HG03432 (cell line): ENCODE data around the gene ZFAND3.

Source experiments
- ATAC-seq: cut with Tn5 transposase; IDR thresholded peaks from one replicate; pipeline ENCODE4 v1.9.1; 2021; ENCODE audit warnings: mild to moderate bottlenecking, moderate library complexity; ENCODE audit not compliant: unreplicated experiment

Gene ZFAND3

GRCh38 chr6:37826188-37826587 is 6.7 kb downstream of the ZFAND3 start:
- no peak for ATAC-seq

- ATAC-seq, result no peak
Observed at GRCh38 chr6:37826993-37827392, 7.5 kb downstream of the ZFAND3 start.

DNA sequence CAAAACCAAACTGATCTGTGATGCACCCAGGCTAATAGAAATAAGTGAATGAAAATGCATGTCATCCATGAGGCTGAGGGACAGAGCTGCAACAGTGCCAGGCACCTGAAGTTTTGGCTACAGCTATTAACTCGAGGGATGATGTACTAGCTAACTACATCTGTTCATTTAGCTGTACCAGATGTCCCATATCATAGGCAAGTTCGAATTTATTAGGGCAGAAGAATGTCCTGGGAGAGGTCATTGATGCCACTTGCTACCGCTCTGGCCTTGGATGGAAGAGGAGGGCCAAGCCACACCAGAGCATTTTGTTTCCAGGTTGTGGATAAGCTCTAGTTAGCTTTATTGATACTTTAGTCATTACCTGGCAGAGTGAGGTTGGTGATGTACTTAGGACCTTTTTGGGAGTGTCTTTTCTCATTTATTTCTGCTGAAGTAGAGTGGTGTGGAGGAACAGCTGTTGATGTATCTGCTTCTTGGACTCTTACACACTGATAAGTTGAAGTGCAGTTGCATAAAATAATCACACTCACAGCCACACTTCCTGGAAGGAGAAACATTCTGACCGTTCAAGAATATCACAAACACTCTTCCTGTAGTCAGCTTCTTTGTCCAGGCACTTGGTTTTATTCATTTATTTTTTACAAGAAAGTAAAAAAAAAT is 8.2 kb downstream of the ZFAND3 start:
- no peak for ATAC-seq

DNA sequence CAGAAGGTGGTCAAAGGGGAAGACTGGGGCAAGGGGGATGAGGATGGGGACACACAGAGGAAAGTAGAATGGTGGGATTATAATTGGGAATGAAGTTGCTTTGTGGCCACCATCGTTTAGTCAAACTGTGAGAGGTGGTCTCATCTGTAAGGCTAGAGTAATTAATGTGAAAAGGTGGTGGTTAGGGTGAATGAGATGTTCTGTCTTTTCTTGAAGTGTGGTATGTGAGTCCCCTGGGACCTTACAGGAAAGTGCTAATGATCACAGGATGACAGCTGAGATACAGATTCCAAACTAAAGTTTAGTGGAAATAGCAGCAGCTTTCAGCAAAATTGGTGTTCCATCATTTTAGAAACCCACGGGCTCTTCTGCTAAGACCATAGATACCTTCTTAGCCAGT is 10.7 kb downstream of the ZFAND3 start:
- ATAC-seq, result peak; percentile 59

DNA sequence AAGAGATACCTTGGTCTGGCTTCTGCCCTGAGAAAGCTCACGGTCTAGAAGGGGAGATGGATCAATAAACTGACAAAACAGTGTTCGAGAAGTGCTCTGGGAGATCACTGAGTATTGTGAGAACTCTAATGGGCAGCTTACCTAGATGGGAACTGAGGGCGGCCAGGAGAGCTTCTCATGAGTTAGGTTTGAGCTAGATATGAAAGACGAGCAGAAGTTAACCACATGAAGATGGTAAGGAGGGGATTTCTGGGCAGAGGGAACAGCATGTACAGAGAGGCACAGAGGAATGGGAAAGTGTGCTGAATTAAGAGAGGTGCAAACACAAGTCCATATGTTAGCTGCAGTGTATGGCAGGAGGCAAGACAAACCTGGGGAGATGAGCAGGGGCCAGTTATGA is 11.9 kb downstream of the ZFAND3 start:
- ATAC-seq, result no peak

DNA sequence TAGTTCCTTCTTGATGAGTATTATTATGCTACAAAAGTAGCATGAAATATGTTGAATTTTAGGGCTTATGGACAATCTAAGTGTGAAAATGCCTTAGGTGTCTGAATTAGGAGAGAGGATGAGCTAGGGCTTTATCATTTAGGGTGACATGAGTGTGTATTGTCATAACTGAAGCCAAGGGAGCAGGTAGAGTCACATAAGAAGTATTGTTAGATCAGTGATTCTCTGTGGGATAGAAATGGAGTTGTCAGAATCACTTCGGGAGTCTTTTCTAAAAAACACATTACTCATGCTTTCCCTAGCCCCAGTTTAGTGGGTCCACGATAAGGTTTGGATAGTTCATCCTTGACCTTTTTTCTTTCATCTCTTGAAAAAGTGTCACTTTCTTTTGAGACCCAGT is 16.4 kb downstream of the ZFAND3 start:
- ATAC-seq, result no peak

GRCh38 chr6:37838219-37838921 is 18.8 kb downstream of the ZFAND3 start:
- ATAC-seq, result no peak

DNA sequence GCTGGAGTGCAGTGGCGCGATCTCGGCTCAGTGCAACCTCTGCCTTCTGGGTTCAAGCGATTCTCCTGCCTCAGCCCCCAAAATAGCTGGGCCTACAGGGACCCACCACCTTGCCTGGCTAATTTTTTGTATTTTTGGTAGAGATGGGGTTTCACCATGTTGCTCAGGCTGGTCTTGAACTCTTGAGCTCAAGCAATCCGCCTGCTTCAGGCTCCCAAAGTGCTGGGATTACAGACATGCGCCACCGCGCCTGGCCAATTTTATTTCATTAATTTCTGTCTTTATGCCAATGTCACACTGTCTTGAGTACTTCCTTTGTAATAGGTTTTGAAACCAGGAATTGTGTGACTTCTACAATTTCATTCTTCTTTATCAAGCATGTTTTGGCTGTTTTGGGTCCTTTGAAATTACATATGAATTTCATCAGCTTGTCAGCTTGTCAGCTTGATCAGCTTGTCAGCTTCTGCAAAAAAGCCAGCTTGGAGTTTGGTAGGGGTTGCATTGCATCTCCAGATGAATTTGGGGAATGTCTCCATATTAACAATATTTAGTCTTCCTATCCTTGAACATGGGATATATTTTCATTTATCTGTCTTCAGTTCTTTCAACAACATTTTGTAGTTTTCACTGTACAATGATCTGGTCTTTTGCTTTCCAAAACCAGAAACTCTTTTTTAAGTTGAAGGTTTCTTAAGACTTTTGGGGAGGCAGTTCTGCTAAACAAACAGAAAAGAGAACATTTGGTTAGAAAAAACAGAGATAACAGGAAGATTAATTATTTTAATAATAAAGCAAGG is 20.8 kb downstream of the ZFAND3 start:
- no peak for ATAC-seq

DNA sequence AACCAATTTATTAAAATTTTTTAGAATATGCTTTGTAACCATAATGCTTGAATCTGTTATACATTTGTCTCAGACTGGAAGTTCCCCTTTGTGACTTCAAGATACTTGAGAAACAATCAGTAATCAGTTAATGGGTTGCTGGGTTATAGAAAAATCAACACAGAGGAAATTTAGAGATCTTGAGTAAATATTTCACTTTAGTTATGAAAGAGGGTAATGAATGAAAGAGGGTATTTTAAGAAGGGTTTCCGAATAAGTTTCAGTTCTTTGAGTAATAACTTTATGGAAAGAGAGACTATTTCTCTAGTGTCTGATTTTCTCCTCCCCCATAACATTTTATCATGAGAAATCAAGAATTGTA is 21.4 kb downstream of the ZFAND3 start:
- no peak for ATAC-seq

DNA sequence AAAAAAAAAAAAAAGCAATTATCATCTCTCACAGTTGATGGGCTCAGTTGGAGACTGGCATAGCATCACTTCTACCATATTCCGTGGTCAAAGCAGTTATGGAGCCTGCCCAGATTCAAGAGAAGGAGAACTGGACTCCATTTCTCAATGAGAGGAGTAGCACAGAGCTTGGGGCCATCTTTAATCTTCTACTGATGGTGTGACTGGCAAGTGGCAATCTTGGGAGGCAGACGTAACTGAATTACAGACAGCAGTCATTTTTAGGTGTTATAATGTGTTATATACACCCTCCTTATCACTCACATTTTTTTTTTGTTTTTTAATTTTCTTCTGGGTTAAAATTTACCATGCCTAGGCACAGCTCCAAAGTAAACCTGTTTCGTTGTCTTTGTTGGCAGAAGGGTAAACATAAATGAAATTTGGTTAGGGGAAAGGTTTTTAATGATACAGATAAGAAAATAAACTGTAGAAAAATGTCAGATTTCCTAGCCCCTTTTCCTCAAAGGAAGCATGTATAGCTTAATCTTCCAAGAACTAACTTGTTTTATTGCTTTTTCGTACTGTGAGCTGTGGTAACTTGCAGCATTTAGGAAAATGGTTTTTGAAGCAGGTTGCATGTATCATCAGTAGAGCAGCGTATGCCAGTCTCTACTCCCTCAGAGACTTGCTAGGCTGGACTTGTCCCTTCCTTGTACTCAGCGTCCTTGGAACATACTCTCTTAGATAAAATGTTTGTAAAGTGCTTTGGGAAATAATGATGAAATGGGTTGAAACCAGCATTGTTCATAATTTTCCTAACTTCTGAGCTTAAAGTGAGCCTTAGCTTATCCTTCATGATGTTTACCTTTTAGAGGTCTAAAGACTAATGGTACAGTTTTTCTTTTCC is 25.7 kb downstream of the ZFAND3 start:
- no peak for ATAC-seq

DNA sequence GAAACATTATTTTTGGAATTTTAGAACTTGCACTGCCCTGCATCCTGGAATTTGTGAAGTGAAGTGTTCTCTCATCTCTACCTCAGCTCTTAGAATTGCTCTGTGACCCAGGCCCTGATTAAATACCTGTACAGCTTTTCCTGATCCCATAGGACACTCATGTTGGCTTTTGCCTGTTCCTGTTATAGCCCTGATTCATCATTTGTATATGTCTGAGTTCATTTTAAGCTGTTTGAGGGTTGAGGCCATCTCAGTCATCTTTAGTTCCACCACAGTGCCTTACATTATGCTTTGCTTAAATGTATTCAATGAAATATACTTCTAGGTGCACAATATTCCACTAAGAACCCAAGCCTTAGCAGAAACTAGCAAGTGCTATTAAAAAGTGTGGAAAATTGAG is 26.4 kb downstream of the ZFAND3 start:
- no peak for ATAC-seq

DNA sequence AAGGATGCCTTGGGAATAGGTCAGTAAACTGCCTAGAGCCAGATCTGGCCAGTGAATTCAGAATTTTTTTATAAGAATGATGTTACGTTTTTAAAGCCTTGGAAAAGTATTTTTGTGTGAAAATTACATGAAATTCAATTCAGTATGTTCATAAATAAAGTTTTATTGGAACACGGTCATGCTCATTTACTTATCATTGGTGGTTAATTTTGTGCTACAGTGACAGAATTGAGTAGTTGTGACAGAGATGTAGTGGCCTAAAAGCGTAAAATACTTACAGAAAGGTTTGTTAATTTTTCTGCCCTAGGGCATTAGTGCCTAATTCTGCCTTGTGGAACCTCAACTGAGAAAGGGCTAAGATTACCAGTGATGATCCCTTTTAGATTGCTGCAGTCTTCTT is 28.2 kb downstream of the ZFAND3 start:
- no peak for ATAC-seq

GRCh38 chr6:37848371-37848770 is 28.8 kb downstream of the ZFAND3 start:
- no peak for ATAC-seq

DNA sequence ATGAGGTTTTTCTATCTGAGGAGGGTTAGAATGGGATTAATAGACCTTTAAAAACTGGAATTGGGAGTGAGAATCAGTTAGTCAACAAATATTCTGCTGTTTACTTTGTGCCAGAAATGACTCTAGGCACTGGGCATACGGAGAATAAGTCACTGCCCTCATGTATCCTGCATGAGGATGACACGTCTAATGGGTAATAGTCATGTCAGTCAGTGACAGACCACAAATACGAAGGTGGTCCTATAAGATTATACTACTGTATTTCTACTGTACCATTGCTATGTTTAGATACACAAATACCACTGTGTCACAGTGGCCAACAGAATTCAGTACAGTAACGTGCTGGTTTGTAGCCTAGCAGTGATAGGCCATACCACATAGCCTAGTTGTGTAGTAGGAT is 30.7 kb downstream of the ZFAND3 start:
- no peak for ATAC-seq

DNA sequence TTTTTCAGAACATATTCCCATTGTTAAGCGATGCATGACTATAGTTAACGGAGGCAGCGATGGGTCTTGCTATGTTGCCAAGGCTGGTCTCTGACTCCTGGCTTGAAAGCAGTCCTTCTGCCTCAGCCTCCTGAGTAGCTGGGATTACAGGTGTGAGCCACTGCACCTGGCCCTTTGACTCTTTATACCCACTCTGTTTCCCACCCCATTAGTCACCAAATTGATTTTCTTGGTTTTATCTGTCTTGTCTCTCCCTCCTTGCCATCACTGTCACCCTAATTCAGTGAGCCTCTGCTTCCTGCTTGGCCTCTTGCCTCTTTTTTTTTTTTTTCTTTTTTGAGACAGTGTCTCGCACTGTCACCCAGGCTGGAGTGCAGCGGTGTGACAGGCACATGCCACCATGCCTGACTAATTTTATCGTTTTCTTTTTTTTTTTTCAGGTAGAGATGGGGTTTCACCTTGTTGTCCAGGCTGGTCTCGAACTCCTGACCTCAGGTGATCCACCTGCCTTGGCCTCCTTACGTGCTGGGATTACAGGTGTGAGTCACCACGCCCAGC is 31.3 kb downstream of the ZFAND3 start:
- no peak for ATAC-seq

GRCh38 chr6:37851997-37852524 is 32.5 kb downstream of the ZFAND3 start:
- ATAC-seq, result no peak

DNA sequence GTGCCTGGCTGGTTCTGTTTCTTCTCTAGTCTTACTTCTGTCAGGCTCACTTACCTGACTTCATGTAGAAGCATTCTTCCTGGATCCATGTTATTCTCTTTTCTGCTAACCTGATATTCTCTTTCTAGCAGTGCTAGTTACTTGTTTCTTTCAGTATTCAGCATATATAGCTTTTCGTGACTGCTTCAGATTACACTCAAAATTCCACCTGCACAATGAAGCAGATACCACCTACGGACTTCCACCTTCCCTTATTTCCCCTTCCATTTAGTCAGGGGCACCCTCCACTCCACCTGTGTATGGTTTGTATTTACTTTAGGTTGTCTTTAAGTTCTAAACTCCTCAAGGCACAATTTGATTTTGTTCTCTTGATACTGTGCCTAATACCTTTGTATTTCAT is 36.8 kb downstream of the ZFAND3 start:
- no peak for ATAC-seq

GRCh38 chr6:37858363-37858762 is 38.8 kb downstream of the ZFAND3 start:
- no peak for ATAC-seq

GRCh38 chr6:37860226-37860839 is 40.8 kb downstream of the ZFAND3 start:
- no peak for ATAC-seq

DNA sequence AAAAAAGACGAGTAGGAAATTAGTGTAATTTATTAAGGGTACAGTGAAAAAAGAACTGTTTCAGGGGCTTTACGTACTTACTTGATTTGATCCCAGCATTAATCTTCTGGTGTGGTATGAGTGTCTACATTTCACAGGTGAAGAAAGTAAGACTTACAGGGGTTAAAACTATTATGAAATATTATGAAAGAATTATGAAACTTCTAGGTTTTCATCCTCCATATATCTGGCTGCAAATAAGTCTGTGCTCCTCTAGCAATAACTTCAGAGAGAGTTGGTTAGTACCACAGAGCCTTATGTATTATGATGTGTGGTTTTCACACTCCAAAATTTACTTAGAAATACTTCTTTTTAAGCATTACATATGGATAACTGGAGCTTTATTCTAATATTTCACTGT is 41.9 kb downstream of the ZFAND3 start:
- no peak for ATAC-seq
